Measurements from ENCODE around the gene IGFL3. TPM values are rescaled to one million over a fixed set of nuclear protein-coding genes. Genes with fewer than 3 reads are reported as not detected.

IGFL3 gene
- total RNA-seq, 4 donors from 2014 or later, result 19.0 to 46.7 (median 24.9) TPM

GRCh38 chr19:46085888-46086287, 38.6 kb downstream of the IGFL3 start:
- no peak for DNase-seq (ENCODE audit: low spot score in 2 of 2)
- no peak for TF ChIP-seq POLR2A (IDR thresholded peaks at IDR 0.05)
- TF ChIP-seq CTCF (IDR thresholded peaks at IDR 0.05), result no peak
- no peak overlapping the region for H3K4me3 ChIP-seq (ENCODE audit: low read depth, poor library complexity, severe bottlenecking)
- intact Hi-C loops (cut with DNase I; ENCODE audit: low total_unique reads), result no loop called here
- WGBS, 2 donors, result 35 to 55% methylated on average over 1 of the region's 1 CpG

- no peak for DNase-seq (ENCODE audit: low spot score in 2 of 2)
- no peak for TF ChIP-seq POLR2A (IDR thresholded peaks at IDR 0.05)
- no peak for TF ChIP-seq CTCF (IDR thresholded peaks at IDR 0.05)
- WGBS, 2 donors, result 35 to 37% methylated on average over 2 of the region's 2 CpGs
- H3K4me3 ChIP-seq (ENCODE audit: low read depth, poor library complexity, severe bottlenecking), result no peak overlapping the region
- intact Hi-C loops (cut with DNase I; ENCODE audit: low total_unique reads), result loop anchor here (5.0 kb wide), 1 partner anchor 105 kb away; no protein-coding TSS in a partner anchor
Measured at GRCh38 chr19:46082728-46083050, 41.8 kb downstream of the IGFL3 start.

- H3K4me3 ChIP-seq (ENCODE audit: low read depth, poor library complexity, severe bottlenecking), result no peak overlapping the region
- peak in 1 of 2 donors; percentile 40 for DNase-seq (ENCODE audit: low spot score in 2 of 2)
- TF ChIP-seq CTCF (IDR thresholded peaks at IDR 0.05), result peak in 1 of 3 donors; percentile 13
- no peak for TF ChIP-seq POLR2A (IDR thresholded peaks at IDR 0.05)
- intact Hi-C loops (cut with DNase I; ENCODE audit: low total_unique reads), result loop anchor here (5.0 kb wide), 1 partner anchor 105 kb away; no protein-coding TSS in a partner anchor
- WGBS, 2 donors, result 51 to 52% methylated on average over 4 of the region's 4 CpGs
Measured at GRCh38 chr19:46081928-46082727, 42.4 kb downstream of the IGFL3 start.

GRCh38 chr19:46080561-46080960, 43.9 kb downstream of the IGFL3 start:
- 58 to 60% methylated on average over 3 of the region's 3 CpGs for WGBS, 2 donors
- intact Hi-C loops (cut with DNase I; ENCODE audit: low total_unique reads), result loop anchor here (5.0 kb wide), 1 partner anchor 107 kb away; no protein-coding TSS in a partner anchor
- DNase-seq (ENCODE audit: low spot score in 2 of 2), result no peak
- no peak overlapping the region for H3K4me3 ChIP-seq (ENCODE audit: low read depth, poor library complexity, severe bottlenecking)
- no peak for TF ChIP-seq CTCF (IDR thresholded peaks at IDR 0.05)

- no peak for DNase-seq (ENCODE audit: low spot score in 2 of 2)
- intact Hi-C loops (cut with DNase I; ENCODE audit: low total_unique reads), result loop anchor here (10.0 kb wide), 1 partner anchor 185 kb away; no protein-coding TSS in a partner anchor
- 26 to 46% methylated on average over 7 of the region's 7 CpGs for WGBS, 2 donors
- H3K4me3 ChIP-seq (ENCODE audit: low read depth, poor library complexity, severe bottlenecking), result no peak overlapping the region
- no peak for TF ChIP-seq POLR2A (IDR thresholded peaks at IDR 0.05)
- no peak for TF ChIP-seq CTCF (IDR thresholded peaks at IDR 0.05)
Measured at GRCh38 chr19:46079576-46079975, 44.9 kb downstream of the IGFL3 start.
